Measurements from ENCODE around the gene ZKSCAN1. TPM values are rescaled to one million over a fixed set of nuclear protein-coding genes. Genes with fewer than 3 reads are reported as not detected.

The ZKSCAN1 gene
- polyA plus RNA-seq, 3 donors = 10.4 to 24.3 (median 10.7) TPM

DNA sequence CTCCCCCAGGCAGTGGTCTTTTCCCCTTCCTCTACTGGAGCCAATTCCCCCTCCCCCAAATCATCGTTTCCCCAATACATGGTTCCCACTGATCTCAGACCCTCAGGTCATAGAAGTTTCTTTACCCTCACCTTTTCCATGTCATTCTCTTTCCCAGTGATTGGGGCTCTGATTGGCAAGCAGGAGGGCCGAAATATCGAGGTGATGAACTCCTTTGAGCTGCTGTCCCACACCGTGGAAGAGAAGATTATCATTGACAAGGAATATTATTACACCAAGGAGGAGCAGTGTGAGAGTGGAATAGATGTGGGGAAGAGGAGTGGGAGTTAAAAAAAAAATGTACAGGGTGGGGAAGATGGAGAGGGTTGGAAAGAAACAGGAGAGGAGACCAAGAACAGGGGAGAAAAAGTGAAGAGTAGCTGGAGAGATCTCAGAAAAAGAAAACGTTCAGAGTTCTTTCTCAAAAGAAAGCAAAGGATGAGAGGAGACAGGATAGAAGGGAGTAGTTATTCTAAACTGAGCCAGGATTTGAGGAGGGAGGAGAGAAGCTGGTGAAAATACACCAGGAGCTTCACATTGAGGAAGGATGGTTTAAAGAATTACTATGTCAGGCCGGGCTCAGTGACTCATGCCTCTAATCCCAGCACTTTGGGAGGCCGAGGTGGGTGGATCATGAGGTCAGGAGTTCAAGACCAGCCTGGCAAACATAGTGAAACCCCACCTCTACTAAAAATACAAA lies 74.2 kb downstream of the ZKSCAN1 start:
- TF ChIP-seq, protein P1, sequence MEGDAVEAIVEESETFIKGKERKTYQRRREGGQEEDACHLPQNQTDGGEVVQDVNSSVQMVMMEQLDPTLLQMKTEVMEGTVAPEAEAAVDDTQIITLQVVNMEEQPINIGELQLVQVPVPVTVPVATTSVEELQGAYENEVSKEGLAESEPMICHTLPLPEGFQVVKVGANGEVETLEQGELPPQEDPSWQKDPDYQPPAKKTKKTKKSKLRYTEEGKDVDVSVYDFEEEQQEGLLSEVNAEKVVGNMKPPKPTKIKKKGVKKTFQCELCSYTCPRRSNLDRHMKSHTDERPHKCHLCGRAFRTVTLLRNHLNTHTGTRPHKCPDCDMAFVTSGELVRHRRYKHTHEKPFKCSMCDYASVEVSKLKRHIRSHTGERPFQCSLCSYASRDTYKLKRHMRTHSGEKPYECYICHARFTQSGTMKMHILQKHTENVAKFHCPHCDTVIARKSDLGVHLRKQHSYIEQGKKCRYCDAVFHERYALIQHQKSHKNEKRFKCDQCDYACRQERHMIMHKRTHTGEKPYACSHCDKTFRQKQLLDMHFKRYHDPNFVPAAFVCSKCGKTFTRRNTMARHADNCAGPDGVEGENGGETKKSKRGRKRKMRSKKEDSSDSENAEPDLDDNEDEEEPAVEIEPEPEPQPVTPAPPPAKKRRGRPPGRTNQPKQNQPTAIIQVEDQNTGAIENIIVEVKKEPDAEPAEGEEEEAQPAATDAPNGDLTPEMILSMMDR (IDR thresholded peaks at IDR 0.05) = no peak
- Histone ChIP-seq H3K36me3 (replicated peaks in 1 of 2; ENCODE audit: control insufficient read depth in 1 of 2, insufficient read depth in 2 of 2, low read length in 2 of 2) (peaks cover 44 to 45% of the 10 kb centered on the region in 2 donors), H3K27ac (ENCODE audit: low read depth in 1 of 2, low read length in 2 of 2) (peak overlapping the region in 1 of 2 donors; percentile 78), H3K9ac (ENCODE audit: insufficient read depth, low read length, poor library complexity, severe bottlenecking) (peak overlapping the region; percentile 81), H3K79me2 (ENCODE audit: insufficient read depth, low read length) (peaks cover 12% of the 10 kb centered on the region), H3K27me3 (ENCODE audit: control insufficient read depth in 2 of 2, insufficient read depth in 2 of 2, low read length in 2 of 2) (no peaks in the 10 kb centered on the region), H3K4me1 (ENCODE audit: control insufficient read depth in 1 of 2, insufficient read depth in 2 of 2, low read length in 2 of 2) (peaks cover 22 to 33% of the 10 kb centered on the region in 2 donors), H3K4me3 (replicated peaks in 1 of 3; ENCODE audit: low read depth in 2 of 3, low read length in 3 of 3) (peak overlapping the region; percentile 94 to 96 (median 95)), H2AFZ (ENCODE audit: insufficient read depth, low read depth, low read length, poor library complexity, severe bottlenecking) (peak overlapping the region; percentile 94), H3K9me3 (replicated peaks in 1 of 2; ENCODE audit: control insufficient read depth in 1 of 2, insufficient read depth in 1 of 2, low read length in 2 of 2) (no peaks in the 10 kb centered on the region), H4K20me1 (ENCODE audit: insufficient read depth, low read length) (no peaks in the 10 kb centered on the region), H3K4me2 (replicated peaks; ENCODE audit: extremely low read depth, low read length, poor library complexity, severe bottlenecking) (peak overlapping the region; percentile 98)
- 50% methylated on average over 2 of the region's 7 CpGs for WGBS (ENCODE audit: insufficient coverage)
- DNase-seq = no peak
- Mint-ChIP-seq H3K27me3 (ENCODE audit: low read depth in 3 of 3) (peaks cover 0 to 4% (median 1%) of the 10 kb centered on the region in 3 donors), H3K4me1 (peaks cover 22% of the 10 kb centered on the region), H3K9me3 (no peaks in the 10 kb centered on the region), H3K27ac (peak overlapping the region; percentile 57 to 91 (median 83)), H3K36me3 (peaks cover 43 to 44% of the 10 kb centered on the region in 2 donors), H3K4me3 (peak overlapping the region; percentile 87 to 92)
- intact Hi-C loops (cut with micrococcal nuclease) = loop anchor here (10.0 kb wide), 1 partner anchor 75 kb away; the partner anchor contains the start of gene ZKSCAN1 (in 2 of the 2)

DNA sequence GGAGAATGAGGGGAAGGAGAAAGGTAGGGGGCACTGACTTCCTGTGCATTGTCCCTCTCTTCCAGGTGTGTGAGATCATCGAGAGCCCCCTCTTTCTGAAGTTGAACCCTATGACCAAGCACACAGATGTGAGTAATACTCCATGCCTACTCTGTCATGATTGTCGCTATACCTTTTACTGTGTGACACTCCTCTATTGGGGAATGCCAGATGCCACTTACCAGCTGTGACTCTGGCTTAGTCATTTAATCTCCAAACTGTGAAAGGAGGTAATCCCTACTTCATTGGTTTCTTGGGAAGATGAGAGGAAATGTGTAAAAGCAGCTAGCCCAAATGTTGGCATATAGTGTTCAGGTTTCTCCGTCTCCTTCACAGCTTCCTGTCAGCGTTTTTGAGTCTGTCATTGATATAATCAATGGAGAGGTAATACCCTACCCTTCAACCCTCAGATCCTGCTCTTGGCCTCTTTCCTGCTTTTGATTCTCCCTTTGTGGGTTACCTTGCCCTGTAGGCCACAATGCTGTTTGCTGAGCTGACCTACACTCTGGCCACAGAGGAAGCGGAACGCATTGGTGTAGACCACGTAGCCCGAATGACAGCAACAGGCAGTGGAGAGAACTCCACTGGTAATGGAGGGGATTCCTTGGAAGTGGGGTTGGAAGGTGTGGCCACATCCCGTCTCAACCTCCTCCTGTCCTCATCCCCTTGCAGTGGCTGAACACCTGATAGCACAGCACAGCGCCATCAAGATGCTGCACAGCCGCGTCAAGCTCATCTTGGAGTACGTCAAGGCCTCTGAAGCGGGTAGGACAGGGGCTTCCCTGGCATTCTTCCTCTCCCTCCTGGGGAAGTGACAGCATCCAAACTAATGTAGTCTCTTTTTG lies 75.4 kb downstream of the ZKSCAN1 start:
- WGBS (ENCODE audit: insufficient coverage) = 92% methylated on average over 8 of the region's 14 CpGs
- H3K9me3 Mint-ChIP-seq = no peaks in the 10 kb centered on the region
- Histone ChIP-seq H2AFZ (ENCODE audit: insufficient read depth, low read depth, low read length, poor library complexity, severe bottlenecking) (no peak overlapping the region), H3K9me3 (replicated peaks in 1 of 2; ENCODE audit: control insufficient read depth in 1 of 2, insufficient read depth in 1 of 2, low read length in 2 of 2) (no peaks in the 10 kb centered on the region), H3K4me2 (replicated peaks; ENCODE audit: extremely low read depth, low read length, poor library complexity, severe bottlenecking) (no peak overlapping the region), H3K9ac (ENCODE audit: insufficient read depth, low read length, poor library complexity, severe bottlenecking) (no peak overlapping the region), H3K4me3 (replicated peaks in 1 of 3; ENCODE audit: low read depth in 2 of 3, low read length in 3 of 3) (no peak overlapping the region), H3K4me1 (ENCODE audit: control insufficient read depth in 1 of 2, insufficient read depth in 2 of 2, low read length in 2 of 2) (peaks cover 17 to 28% of the 10 kb centered on the region in 2 donors), H3K79me2 (ENCODE audit: insufficient read depth, low read length) (peaks cover 12% of the 10 kb centered on the region), H3K36me3 (replicated peaks in 1 of 2; ENCODE audit: control insufficient read depth in 1 of 2, insufficient read depth in 2 of 2, low read length in 2 of 2) (peaks cover 55 to 56% of the 10 kb centered on the region in 2 donors), H3K27ac (ENCODE audit: low read depth in 1 of 2, low read length in 2 of 2) (no peak overlapping the region), H4K20me1 (ENCODE audit: insufficient read depth, low read length) (no peaks in the 10 kb centered on the region), H3K27me3 (ENCODE audit: control insufficient read depth in 2 of 2, insufficient read depth in 2 of 2, low read length in 2 of 2) (no peaks in the 10 kb centered on the region)
- peaks cover 18% of the 10 kb centered on the region for H3K4me1 Mint-ChIP-seq
- H3K4me3 Mint-ChIP-seq = no peak overlapping the region
- intact Hi-C loops (cut with micrococcal nuclease) = no loop called here
- H3K27ac Mint-ChIP-seq = peak overlapping the region in 3 of 7 donors; percentile 42 to 60 (median 58)
- DNase-seq = no peak
- peaks cover 55 to 56% of the 10 kb centered on the region in 2 donors for H3K36me3 Mint-ChIP-seq
- TF ChIP-seq, protein P1 (IDR thresholded peaks at IDR 0.05) = no peak
- peaks cover 0 to 4% (median 1%) of the 10 kb centered on the region in 3 donors for H3K27me3 Mint-ChIP-seq (ENCODE audit: low read depth in 3 of 3)
